Uterus (tissue), 2 donors: ENCODE data around the gene ITGA2.

Experiments
- CTCF ChIP-seq, 4 experiments: fragments of 200-600 bp in 2 of 4; fragments of 450-650 bp in 2 of 4; sonication (generic) in 2 of 4; IDR thresholded peaks; one replicate each; pipeline ENCODE4 v1.5.1; 2016 to 2019; ENCODE audit warnings: antibody characterized with exemption in 4 of 4, mild to moderate bottlenecking in 2 of 4, moderate library complexity in 1 of 4
- POLR2A ChIP-seq, 2 donors: fragments of 450-650 bp; IDR thresholded peaks; one replicate each; pipeline ENCODE4 v1.6.1; 2016; ENCODE audit warnings: antibody characterized with exemption in 2 of 2, mild to moderate bottlenecking in 1 of 2, moderate library complexity in 1 of 2

GRCh38 chr5:52943285-52943684 lies 45.9 kb upstream of the ITGA2 start:
- TF ChIP-seq CTCF (IDR thresholded peaks at IDR 0.05): no peak
- TF ChIP-seq POLR2A (IDR thresholded peaks at IDR 0.05): no peak
